Body of pancreas (tissue), 4 donors: Measurements from ENCODE around the gene CRYGB. TPM values are rescaled to one million over a fixed set of nuclear protein-coding genes. Genes with fewer than 3 reads are reported as not detected.
"Not testable (repeated sequence)": the region's sequence is repeated elsewhere in the genome, so short reads cannot be mapped to it uniquely, and the experiment has no call there.

ENCODE experiments used
- ATAC-seq: fragments of 150-250 bp; one replicate; pipeline ENCODE4 v1.9.1; 2016
- DNase-seq, 4 donors: peaks; one replicate each; pipeline ENCODE4 v3.0.0-alpha.2; 2019
- H3K27ac ChIP-seq, 4 donors: fragments of 200-600 bp; sonication (generic); 1 replicate in 3 of 4; 2 replicates in 1 of 4; pipeline versions ENCODE4 v1.5.1 to v1.6.1; 2016 to 2019; ENCODE audit warnings: mild to moderate bottlenecking in 1 of 4, mixed read lengths in 1 of 4, moderate library complexity in 1 of 4
- H3K27me3 ChIP-seq, 2 donors: fragments of 200-600 bp; sonication (generic); one replicate each; pipeline ENCODE4 v1.6.0; 2016; ENCODE audit warnings: mild to moderate bottlenecking in 1 of 2
- H3K36me3 ChIP-seq, 2 donors: fragments of 200-600 bp; sonication (generic); replicated peaks in 1 of 2; 2 replicates each; pipeline ENCODE4 v1.5.1; 2016; ENCODE audit warnings: low read depth in 2 of 2; ENCODE audit not compliant: insufficient read depth in 1 of 2
- H3K4me1 ChIP-seq: fragments of 200-600 bp; sonication (generic); one replicate; pipeline ENCODE4 v1.6.0; 2016
- H3K4me3 ChIP-seq, 2 donors: fragments of 200-600 bp; sonication (generic); 1 replicate in 1 of 2; 2 replicates in 1 of 2; pipeline ENCODE4 v1.5.1; 2016 to 2019
- H3K9me3 ChIP-seq, 3 donors: fragments of 200-600 bp; sonication (generic); 1 replicate in 2 of 3; 2 replicates in 1 of 3; pipeline ENCODE4 v1.5.1; 2016
- POLR2A ChIP-seq, 3 donors: fragments of 450-650 bp; IDR thresholded peaks; one replicate each; pipeline ENCODE4 v1.6.1; 2016; ENCODE audit warnings: antibody characterized with exemption in 3 of 3, mild to moderate bottlenecking in 2 of 3
- WGBS, 2 donors: methylation state at CpG; one replicate each; pipeline ENCODE4 v1.1.5; 2017; 5-methylcytosine and 5-hydroxymethylcytosine counted together
- intact Hi-C: fragments of 100-400 bp; cut with DNase I; formaldehyde crosslinking; loops from one replicate; pipeline ENCODE4 v1.15.1; 2023
- total RNA-seq, 2 donors: library from RNA; depleted of rRNA; stranded (reverse); fragments of >200 nt; gene quantifications; one replicate each; pipeline ENCODE4 v1.1.0, GENCODE V29; 2016
- TF ChIP-seq, protein P1 (sequence below), 7 experiments: fragments of 450-650 bp in 4 of 7; fragments of 200-600 bp in 3 of 7; sonication (generic) in 3 of 7; IDR thresholded peaks; one replicate each; pipeline ENCODE4 v1.5.1; 2016 to 2019; ENCODE audit warnings: antibody characterized with exemption in 7 of 7

CRYGB gene
- total RNA-seq, 2 donors from 2014 or later, result not detected

DNA sequence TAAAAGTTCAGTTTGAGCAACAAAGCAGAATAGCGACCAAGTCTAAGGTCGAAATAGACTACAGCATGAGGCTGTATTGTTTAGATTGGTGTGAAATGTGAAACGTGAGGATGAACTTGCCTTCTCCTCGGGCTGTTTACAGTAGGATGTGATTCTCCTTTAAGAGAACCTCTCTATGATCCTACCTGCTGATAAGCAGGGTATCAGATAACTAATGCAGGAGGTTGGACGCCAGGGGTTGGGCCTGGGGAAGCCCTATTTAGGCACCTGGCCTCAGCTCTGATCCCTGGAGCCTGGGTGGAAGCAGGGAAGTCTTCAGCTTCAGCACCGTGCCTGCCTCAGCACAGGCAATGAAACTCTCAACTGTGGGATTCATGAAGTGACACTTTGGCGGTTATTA, 33.0 kb downstream of the CRYGB start:
- Histone ChIP-seq H3K27me3 (no peaks in the 10 kb centered on the region), H3K27ac (no peak overlapping the region), H3K4me3 (no peak overlapping the region), H3K9me3 (no peaks in the 10 kb centered on the region), H3K4me1 (no peaks in the 10 kb centered on the region), H3K36me3 (no peaks in the 10 kb centered on the region)
- no peak for DNase-seq
- ATAC-seq, result no peak
- TF ChIP-seq, protein P1, sequence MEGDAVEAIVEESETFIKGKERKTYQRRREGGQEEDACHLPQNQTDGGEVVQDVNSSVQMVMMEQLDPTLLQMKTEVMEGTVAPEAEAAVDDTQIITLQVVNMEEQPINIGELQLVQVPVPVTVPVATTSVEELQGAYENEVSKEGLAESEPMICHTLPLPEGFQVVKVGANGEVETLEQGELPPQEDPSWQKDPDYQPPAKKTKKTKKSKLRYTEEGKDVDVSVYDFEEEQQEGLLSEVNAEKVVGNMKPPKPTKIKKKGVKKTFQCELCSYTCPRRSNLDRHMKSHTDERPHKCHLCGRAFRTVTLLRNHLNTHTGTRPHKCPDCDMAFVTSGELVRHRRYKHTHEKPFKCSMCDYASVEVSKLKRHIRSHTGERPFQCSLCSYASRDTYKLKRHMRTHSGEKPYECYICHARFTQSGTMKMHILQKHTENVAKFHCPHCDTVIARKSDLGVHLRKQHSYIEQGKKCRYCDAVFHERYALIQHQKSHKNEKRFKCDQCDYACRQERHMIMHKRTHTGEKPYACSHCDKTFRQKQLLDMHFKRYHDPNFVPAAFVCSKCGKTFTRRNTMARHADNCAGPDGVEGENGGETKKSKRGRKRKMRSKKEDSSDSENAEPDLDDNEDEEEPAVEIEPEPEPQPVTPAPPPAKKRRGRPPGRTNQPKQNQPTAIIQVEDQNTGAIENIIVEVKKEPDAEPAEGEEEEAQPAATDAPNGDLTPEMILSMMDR (IDR thresholded peaks at IDR 0.05), result no peak
- TF ChIP-seq POLR2A (IDR thresholded peaks at IDR 0.05), result no peak
- 71% methylated on average over 6 to 7 of the region's 7 CpGs for WGBS, 2 donors
- intact Hi-C loops, result no loop called here

DNA sequence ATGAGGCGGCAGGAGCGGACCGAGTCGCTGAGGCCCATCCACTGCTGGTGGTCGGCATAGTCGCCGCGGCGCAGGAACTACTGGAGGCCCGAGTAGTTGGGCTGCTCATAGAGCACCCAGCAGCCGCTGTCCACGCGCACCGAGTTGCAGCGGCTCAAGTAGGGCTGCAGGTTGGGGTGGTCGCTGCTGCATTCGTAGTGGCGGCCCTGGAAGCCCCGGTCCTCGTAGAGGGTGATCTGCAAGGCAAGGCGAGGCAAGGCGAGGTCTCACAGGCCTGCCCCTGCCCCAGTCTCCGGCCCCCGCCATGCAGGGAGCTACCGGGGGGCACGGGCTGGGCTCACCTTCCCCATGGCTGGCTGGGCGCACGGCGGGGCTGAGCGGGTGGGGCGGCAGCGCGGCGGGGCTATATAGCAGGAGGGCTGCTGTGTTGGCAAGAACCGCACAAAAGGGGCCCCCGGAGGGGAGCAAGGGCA, 33.6 kb downstream of the CRYGB start:
- whole genome bisulfite sequencing, 2 donors, result 35 to 48% methylated on average over 13 to 35 of the region's 36 CpGs
- intact Hi-C loops, DNase-seq, ATAC-seq, H3K4me3 ChIP-seq, H3K9me3 ChIP-seq, H3K27me3 ChIP-seq, H3K27ac ChIP-seq, H3K4me1 ChIP-seq, H3K36me3 ChIP-seq: not testable (repeated sequence)

- Histone ChIP-seq H3K4me1 (no peaks in the 10 kb centered on the region), H3K27ac (no peak overlapping the region), H3K36me3 (no peaks in the 10 kb centered on the region), H3K4me3 (no peak overlapping the region), H3K9me3 (no peaks in the 10 kb centered on the region), H3K27me3 (no peaks in the 10 kb centered on the region)
- intact Hi-C loops, result no loop called here
- DNase-seq (no peak), ATAC-seq (no peak)
- no peak for TF ChIP-seq POLR2A (IDR thresholded peaks at IDR 0.05)
- TF ChIP-seq, protein P1 (IDR thresholded peaks at IDR 0.05), result no peak
- 84 to 85% methylated on average over 3 of the region's 3 CpGs for WGBS, 2 donors
These were observed 42.3 kb downstream of the CRYGB start for GRCh38 chr2:208103616-208104015.

DNA sequence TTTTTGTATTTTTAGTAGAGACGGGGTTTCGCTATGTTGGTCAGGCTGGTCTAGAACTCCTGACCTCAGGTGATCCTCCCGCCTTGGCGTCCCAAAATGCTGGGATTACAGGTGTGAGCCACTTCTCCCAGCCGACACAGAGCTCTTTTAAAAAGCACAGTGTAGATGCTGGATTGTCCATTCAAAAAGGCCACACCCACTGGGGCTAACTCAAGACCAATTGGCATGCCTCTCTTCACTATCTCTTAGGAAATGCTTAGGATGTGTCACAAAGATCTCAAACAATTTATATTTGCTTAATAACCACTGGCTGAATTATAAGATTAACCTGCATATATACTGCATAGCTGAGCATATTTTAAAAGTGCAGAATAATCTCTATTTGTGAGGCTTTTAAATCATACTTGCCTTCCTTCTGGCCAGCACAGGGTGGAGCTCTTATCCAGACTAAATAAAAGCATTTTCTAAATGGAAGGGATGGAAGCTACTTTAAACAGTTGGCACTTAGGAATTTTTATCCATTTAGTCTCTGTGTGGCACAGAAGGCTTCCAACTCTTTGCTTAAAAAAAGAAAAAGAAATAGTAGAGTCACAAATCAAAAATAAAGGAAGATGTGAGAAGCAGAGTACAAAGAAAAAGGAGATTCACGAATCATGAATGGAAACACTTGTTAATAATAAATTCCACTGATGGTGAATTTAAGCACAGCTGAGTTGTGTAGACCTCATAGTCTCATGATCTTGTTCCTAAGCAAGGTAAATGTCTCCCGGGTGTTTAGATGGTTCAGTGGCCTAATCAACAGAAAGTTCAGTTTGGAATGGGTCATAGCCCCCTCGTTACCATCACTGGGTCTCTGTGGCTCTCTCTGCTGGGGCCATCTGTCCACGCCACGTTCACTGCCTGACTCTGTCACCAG, 44.0 kb downstream of the CRYGB start:
- Histone ChIP-seq H3K27me3 (no peaks in the 10 kb centered on the region), H3K9me3 (no peaks in the 10 kb centered on the region), H3K4me3 (no peak overlapping the region), H3K36me3 (no peaks in the 10 kb centered on the region), H3K27ac (no peak overlapping the region), H3K4me1 (no peaks in the 10 kb centered on the region)
- no peak for DNase-seq
- intact Hi-C loops, result no loop called here
- ATAC-seq, result no peak
- TF ChIP-seq, protein P1 (IDR thresholded peaks at IDR 0.05), result peak in 4 of 7 experiments; percentile 11 to 20 (median 16)
- no peak for TF ChIP-seq POLR2A (IDR thresholded peaks at IDR 0.05)
- WGBS, 2 donors, result 42 to 45% methylated on average over 10 of the region's 10 CpGs

GRCh38 chr2:208099682-208100470, 46.1 kb downstream of the CRYGB start:
- Histone ChIP-seq H3K4me1 (no peaks in the 10 kb centered on the region), H3K27ac (no peak overlapping the region), H3K9me3 (no peaks in the 10 kb centered on the region), H3K27me3 (no peaks in the 10 kb centered on the region), H3K4me3 (no peak overlapping the region), H3K36me3 (no peaks in the 10 kb centered on the region)
- intact Hi-C loops, result no loop called here
- ATAC-seq (no peak), DNase-seq (no peak)
- no peak for TF ChIP-seq POLR2A (IDR thresholded peaks at IDR 0.05)
- TF ChIP-seq, protein P1 (IDR thresholded peaks at IDR 0.05), result no peak
- WGBS, 2 donors, result 59 to 61% methylated on average over 13 of the region's 13 CpGs

GRCh38 chr2:208098701-208099100, 47.3 kb downstream of the CRYGB start:
- WGBS, 2 donors, result 100% methylated on average over 1 of the region's 1 CpG
- H3K27me3 ChIP-seq, H3K4me3 ChIP-seq, DNase-seq, H3K27ac ChIP-seq, H3K4me1 ChIP-seq, intact Hi-C loops, ATAC-seq, H3K36me3 ChIP-seq, H3K9me3 ChIP-seq: not testable (repeated sequence)
